CD4-positive, alpha-beta T cell treated with Interleukin-17A for 4 hours (primary cell): ENCODE measurements around the gene FAM161B.
"Not testable (repeated sequence)": the region's sequence is repeated elsewhere in the genome, so short reads cannot be mapped to it uniquely, and the experiment has no call there.

Source experiments
- DNase-seq: peaks from one replicate; pipeline ENCODE4 v3.0.0-alpha.2; 2020; ENCODE audit warnings: mixed read lengths

FAM161B gene

GRCh38 chr14:73949752-73950734, at the start of gene FAM161B, which contains the start of gene COQ6:
Gene FAM161B, minus strand, starts transcription at chr14:73950094. Its CDS starts 68 bp downstream, at chr14:73950026.
Gene COQ6, plus strand, starts transcription at chr14:73950302. Its CDS starts 31 bp downstream, at chr14:73950333.
- peak; percentile 90 for DNase-seq

- no peak for DNase-seq
These were observed 48.8 kb upstream of the FAM161B start for GRCh38 chr14:73998726-73999125.

GRCh38 chr14:73997944-73998447, 48.1 kb upstream of the FAM161B start:
- DNase-seq, result no peak

GRCh38 chr14:73997108-73997943, 47.4 kb upstream of the FAM161B start:
- no peak for DNase-seq

GRCh38 chr14:73996731-73997107, 46.8 kb upstream of the FAM161B start:
- no peak for DNase-seq

GRCh38 chr14:73995977-73996378, 46.1 kb upstream of the FAM161B start:
- DNase-seq, result no peak

- not testable (repeated sequence) for DNase-seq
These were observed 45.0 kb upstream of the FAM161B start for GRCh38 chr14:73994926-73995325.

GRCh38 chr14:73991092-73991491, 41.2 kb upstream of the FAM161B start:
- no peak for DNase-seq

- not testable (repeated sequence) for DNase-seq
These were observed 38.8 kb upstream of the FAM161B start for GRCh38 chr14:73988656-73989055.

GRCh38 chr14:73988065-73988464, 38.2 kb upstream of the FAM161B start:
- no peak for DNase-seq

- no peak for DNase-seq
These were observed 28.0 kb upstream of the FAM161B start for GRCh38 chr14:73977896-73978295.

- no peak for DNase-seq
These were observed 26.2 kb upstream of the FAM161B start for GRCh38 chr14:73976125-73976524.

- DNase-seq, result no peak
These were observed 23.6 kb upstream of the FAM161B start for GRCh38 chr14:73973497-73973896.

- DNase-seq, result no peak
These were observed 19.0 kb upstream of the FAM161B start for GRCh38 chr14:73968885-73969284.

GRCh38 chr14:73965216-73965615, 15.3 kb upstream of the FAM161B start:
- DNase-seq, result no peak

GRCh38 chr14:73961192-73961591, 11.3 kb upstream of the FAM161B start:
- DNase-seq, result no peak

GRCh38 chr14:73958591-73958990, 8.7 kb upstream of the FAM161B start:
- DNase-seq, result no peak

GRCh38 chr14:73955674-73956073, 5.8 kb upstream of the FAM161B start:
- no peak for DNase-seq

GRCh38 chr14:73953731-73954130, 3.8 kb upstream of the FAM161B start:
- DNase-seq, result no peak

- DNase-seq, result no peak
These were observed 4.7 kb downstream of the FAM161B start for GRCh38 chr14:73945159-73945670.

- DNase-seq, result no peak
These were observed 5.3 kb downstream of the FAM161B start for GRCh38 chr14:73944432-73945158.

GRCh38 chr14:73943083-73943482, 6.8 kb downstream of the FAM161B start:
- DNase-seq, result no peak
